Mucosa of stomach (tissue), 1 donor: ENCODE results near the gene SLAMF8.

ENCODE experiments used
- H3K27me3 ChIP-seq: one replicate; pipeline ENCODE4 v1.7.0; 2013; ENCODE audit warnings: mild to moderate bottlenecking, low read length; ENCODE audit not compliant: control insufficient read depth, insufficient read depth
- H3K36me3 ChIP-seq: one replicate; pipeline ENCODE4 v1.7.0; 2013; ENCODE audit warnings: low read length; ENCODE audit not compliant: control insufficient read depth, insufficient read depth
- H3K4me1 ChIP-seq: one replicate; pipeline ENCODE4 v1.7.0; 2013; ENCODE audit warnings: mild to moderate bottlenecking, low read length; ENCODE audit not compliant: control insufficient read depth, insufficient read depth
- H3K4me3 ChIP-seq: one replicate; pipeline ENCODE4 v1.7.0; 2013; ENCODE audit warnings: low read length
- H3K9ac ChIP-seq: one replicate; pipeline ENCODE4 v1.7.0; 2013; ENCODE audit warnings: mild to moderate bottlenecking, low read length, moderate library complexity
- H3K9me3 ChIP-seq: one replicate; pipeline ENCODE4 v1.7.0; 2013; ENCODE audit warnings: mild to moderate bottlenecking, low read length, moderate library complexity; ENCODE audit not compliant: control insufficient read depth
- donor health status: Pancreatic carcinoma.

The SLAMF8 gene

DNA sequence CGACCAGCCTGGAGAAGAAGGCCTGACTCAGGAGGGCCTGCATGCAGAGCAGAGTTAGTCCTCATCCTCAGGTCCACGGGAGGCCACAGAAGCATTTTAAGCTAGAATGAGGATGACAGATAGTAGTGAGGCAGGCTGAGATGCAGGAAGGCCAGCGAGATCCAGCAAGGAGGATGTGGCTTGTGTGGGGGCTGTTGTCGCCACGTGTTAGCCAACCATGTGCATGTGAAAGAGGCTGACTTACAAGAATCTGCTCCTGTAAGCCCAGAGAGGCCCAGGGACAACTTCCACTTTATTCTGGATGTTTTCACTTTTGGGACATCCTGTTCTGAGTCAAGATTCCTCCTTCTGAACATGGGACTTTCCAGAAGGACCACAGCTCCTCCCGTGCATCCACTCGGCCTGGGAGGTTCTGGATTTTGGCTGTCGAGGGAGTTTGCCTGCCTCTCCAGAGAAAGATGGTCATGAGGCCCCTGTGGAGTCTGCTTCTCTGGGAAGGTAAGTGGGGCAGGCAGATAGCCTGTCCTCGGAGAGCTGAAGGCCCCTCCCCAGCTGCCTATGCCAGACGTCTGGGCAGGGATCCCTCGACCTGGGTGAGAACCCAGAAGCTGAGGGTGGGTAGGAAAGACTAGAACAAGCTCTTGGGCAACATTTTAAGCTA, at the start of gene SLAMF8:
Gene SLAMF8, plus strand, starts transcription at position 433 of the 661 bp plus-strand sequence. Its CDS starts 26 bp downstream, at position 459.
- Histone ChIP-seq H3K4me3 (no peak within 1 kb of the TSS), H3K36me3 (no peaks in the 10 kb centered on the region), H3K4me1 (no peaks in the 10 kb centered on the region), H3K9ac (no peak within 1 kb of the TSS), H3K27me3 (peaks cover 10% of the 10 kb centered on the region), H3K9me3 (no peaks in the 10 kb centered on the region)

DNA sequence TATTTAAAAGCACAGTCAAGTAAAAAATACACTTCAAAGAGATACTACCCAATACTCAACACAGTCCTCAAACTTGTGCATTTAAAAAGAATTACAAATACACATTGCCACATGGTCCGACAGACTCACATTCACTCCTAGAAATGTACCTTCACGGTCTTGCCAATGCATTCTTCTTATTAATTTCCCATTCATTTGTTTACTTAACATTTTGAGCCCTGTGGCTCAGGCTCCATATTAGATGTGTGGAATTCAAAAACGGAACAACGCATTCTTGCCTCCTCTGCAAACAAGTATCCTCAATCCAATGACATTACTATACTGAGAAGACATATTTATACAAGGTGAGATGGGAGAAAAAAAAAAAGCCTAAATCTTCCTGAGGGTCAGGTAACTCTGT, 48.4 kb upstream of the SLAMF8 start:
- no peak overlapping the region for H3K4me3 ChIP-seq
- no peaks in the 10 kb centered on the region for H3K27me3 ChIP-seq
- H3K36me3 ChIP-seq: no peaks in the 10 kb centered on the region
- H3K9me3 ChIP-seq: no peaks in the 10 kb centered on the region
- no peak overlapping the region for H3K9ac ChIP-seq
- H3K4me1 ChIP-seq: peaks cover 12% of the 10 kb centered on the region

DNA sequence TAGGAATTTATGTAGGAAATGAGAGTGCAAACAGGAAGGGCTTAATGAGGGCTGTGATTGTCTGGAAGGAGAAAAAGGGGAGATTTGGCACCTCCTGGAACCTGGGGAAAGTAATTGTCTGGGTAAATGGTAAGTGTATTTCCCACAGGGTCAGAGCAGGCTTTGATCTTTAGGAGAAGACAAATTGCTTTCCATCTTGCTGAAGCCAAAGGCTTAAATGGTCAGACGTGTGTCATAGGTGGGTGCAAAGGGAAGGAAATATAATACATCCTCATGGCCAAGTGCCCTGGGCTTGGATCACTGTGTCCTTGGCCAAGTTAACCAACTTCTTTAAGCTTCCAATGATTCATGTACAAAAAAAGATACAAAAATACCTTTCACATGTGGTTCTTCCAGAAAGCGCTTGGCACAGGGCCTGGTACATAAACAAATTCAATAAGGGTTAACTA, 47.2 kb upstream of the SLAMF8 start:
- Histone ChIP-seq H3K9ac (no peak overlapping the region), H3K36me3 (no peaks in the 10 kb centered on the region), H3K4me1 (peaks cover 12% of the 10 kb centered on the region), H3K4me3 (no peak overlapping the region), H3K27me3 (no peaks in the 10 kb centered on the region), H3K9me3 (no peaks in the 10 kb centered on the region)

DNA sequence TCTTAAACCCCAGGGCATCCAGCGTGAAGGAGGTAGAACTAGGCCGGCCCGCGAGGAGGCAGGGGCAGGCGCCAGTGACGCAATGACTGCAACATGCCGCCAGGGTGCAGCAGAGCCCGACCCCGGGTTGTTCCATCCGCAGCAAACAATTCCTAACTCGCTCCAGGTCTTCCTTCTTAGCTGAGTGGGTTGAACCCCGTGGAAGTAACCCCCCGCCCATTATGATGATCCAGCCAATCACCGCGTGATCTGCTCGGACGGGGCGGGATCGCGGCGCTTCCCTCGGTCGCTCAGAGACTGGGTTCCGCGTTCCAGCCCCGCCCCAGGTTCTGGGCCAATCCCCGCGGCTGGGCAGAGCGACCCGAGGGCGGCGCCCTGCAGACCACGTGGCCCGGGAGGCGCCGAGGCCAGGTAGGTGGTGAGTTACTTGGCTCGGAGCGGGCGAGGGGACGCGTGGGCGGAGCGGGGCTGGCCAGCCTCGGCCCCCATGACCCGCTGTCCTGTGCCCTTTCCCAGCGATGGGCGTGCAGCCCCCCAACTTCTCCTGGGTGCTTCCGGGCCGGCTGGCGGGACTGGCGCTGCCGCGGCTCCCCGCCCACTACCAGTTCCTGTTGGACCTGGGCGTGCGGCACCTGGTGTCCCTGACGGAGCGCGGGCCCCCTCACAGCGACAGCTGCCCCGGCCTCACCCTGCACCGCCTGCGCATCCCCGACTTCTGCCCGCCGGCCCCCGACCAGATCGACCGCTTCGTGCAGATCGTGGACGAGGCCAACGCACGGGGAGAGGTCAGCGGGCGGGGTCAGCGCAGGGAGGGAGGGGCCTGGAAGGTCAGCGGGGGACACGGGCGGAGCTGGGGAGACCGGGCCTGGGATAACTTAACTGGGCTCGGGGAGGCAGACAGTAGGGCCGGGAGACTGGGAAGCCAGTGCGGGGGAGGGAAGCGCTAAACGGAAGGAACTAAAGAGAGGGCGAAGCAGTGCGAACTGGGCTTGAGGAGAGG, 45.8 kb upstream of the SLAMF8 start, which contains the start of gene DUSP23:
Gene DUSP23, plus strand, starts transcription at position 380 of the 1,000 bp plus-strand sequence. Its CDS starts 139 bp downstream, at position 519.
- Histone ChIP-seq H3K36me3 (no peaks in the 10 kb centered on the region), H3K4me1 (peaks cover 12% of the 10 kb centered on the region), H3K9me3 (no peaks in the 10 kb centered on the region), H3K27me3 (no peaks in the 10 kb centered on the region), H3K9ac (peak within 1 kb of the TSS; percentile 60), H3K4me3 (peak within 1 kb of the TSS; percentile 37)

DNA sequence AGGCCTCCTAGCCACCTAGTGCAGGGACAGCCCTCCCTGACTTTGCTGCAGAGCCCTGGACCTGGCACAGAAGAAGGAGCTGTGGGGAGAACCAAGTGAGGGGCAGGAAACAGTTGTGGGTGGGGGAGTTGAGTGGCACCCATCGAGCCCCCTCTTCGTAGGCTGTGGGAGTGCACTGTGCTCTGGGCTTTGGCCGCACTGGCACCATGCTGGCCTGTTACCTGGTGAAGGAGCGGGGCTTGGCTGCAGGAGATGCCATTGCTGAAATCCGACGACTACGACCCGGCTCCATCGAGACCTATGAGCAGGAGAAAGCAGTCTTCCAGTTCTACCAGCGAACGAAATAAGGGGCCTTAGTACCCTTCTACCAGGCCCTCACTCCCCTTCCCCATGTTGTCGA, 44.7 kb upstream of the SLAMF8 start:
- no peaks in the 10 kb centered on the region for H3K36me3 ChIP-seq
- H3K4me3 ChIP-seq: peak overlapping the region; percentile 37
- peaks cover 12% of the 10 kb centered on the region for H3K4me1 ChIP-seq
- no peaks in the 10 kb centered on the region for H3K27me3 ChIP-seq
- H3K9me3 ChIP-seq: no peaks in the 10 kb centered on the region
- H3K9ac ChIP-seq: no peak overlapping the region

DNA sequence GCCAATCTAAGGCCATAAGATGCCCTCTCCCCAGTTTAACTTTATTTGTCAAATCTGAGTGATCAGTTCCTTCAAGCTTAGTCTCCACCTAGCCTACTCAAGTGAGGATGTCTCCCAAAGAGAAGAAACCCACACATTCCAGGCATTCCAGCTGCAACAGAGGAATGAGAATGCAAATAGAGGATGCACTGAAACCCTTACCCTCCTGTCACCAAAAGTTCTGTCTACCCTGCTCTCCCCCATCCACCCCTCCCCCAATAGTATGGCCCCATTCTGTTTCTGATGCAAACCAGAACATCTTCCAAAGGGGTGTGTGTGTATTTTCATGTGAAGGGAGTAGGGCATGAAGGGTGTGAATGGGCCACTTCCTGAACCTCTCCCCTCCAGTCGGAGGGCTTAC, 42.9 kb upstream of the SLAMF8 start:
- Histone ChIP-seq H3K4me3 (no peak overlapping the region), H3K27me3 (no peaks in the 10 kb centered on the region), H3K36me3 (no peaks in the 10 kb centered on the region), H3K9me3 (no peaks in the 10 kb centered on the region), H3K9ac (no peak overlapping the region), H3K4me1 (peaks cover 12% of the 10 kb centered on the region)

DNA sequence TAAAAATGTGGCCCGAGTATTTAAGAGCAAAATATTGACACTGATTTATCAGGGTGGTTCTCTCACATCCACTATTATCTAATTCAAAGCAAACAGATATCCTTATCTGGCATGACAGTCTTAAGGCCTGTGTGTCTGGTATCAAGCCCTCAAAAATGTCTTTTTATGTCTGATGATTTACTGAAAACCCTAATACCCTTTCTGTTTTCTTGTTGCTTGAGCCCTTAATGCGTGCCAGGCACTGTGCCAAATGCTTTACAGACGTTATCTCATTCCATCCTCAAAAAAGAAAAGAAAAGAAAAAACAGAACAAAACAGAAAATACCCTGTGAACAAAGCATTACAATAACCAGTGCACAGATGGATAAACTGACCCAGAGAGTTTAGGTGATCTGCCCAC, 40.2 kb upstream of the SLAMF8 start:
- no peak overlapping the region for H3K4me3 ChIP-seq
- H3K27me3 ChIP-seq: no peaks in the 10 kb centered on the region
- H3K4me1 ChIP-seq: peaks cover 6% of the 10 kb centered on the region
- no peak overlapping the region for H3K9ac ChIP-seq
- H3K9me3 ChIP-seq: no peaks in the 10 kb centered on the region
- no peaks in the 10 kb centered on the region for H3K36me3 ChIP-seq

DNA sequence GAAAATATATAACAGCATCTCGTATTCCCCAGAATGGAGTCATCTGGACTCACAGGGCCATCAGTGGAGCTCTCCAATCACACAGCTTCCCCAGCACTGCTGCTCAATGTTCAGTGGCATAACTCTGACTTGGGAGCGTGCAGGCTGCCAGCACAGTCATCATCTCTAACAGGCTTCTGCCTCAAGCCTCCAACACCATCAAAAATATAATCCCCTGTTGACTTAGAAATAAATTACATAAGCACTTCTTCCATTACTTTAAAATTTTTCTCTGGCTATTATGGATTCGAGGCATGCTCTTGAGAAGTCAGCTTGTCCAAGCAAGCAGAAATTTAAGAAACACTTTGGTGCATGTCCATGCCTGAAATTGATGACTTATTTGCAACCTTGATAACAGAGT, 39.7 kb upstream of the SLAMF8 start:
- Histone ChIP-seq H3K9me3 (no peaks in the 10 kb centered on the region), H3K4me1 (peaks cover 1% of the 10 kb centered on the region), H3K4me3 (no peak overlapping the region), H3K27me3 (no peaks in the 10 kb centered on the region), H3K36me3 (no peaks in the 10 kb centered on the region), H3K9ac (no peak overlapping the region)

DNA sequence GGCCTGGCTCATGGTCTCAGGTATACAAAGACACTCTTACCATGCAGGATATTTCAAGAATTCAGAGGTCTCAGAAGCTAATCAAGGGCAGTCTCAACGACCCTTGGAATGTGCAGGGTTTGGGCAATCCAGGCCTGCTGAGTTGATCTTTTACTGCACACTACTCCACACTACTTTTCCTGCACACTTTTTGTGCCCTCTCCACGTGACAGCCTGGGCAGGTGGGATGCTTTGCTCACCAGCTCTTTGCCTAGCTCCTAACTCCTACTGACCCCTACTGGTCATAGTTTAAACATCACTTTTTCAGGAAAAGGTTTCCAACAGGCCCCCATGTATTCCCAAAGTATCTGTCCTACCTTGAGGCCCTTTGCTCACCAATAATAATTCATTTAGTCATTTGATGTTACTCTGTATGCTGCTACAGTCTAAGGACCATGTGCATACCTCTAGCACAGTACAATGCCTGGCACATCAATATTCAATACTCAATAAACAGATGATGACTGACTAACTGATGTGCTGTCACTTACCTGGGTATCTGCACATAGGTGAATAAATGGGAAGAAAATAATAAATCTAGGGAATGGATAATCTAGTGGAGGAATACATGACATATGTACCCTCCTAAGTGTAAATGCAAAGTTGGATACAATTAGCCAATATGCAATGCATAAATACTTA, 36.3 kb upstream of the SLAMF8 start:
- H3K27me3 ChIP-seq: no peaks in the 10 kb centered on the region
- no peaks in the 10 kb centered on the region for H3K4me1 ChIP-seq
- no peaks in the 10 kb centered on the region for H3K36me3 ChIP-seq
- no peak overlapping the region for H3K9ac ChIP-seq
- H3K4me3 ChIP-seq: no peak overlapping the region
- H3K9me3 ChIP-seq: no peaks in the 10 kb centered on the region

DNA sequence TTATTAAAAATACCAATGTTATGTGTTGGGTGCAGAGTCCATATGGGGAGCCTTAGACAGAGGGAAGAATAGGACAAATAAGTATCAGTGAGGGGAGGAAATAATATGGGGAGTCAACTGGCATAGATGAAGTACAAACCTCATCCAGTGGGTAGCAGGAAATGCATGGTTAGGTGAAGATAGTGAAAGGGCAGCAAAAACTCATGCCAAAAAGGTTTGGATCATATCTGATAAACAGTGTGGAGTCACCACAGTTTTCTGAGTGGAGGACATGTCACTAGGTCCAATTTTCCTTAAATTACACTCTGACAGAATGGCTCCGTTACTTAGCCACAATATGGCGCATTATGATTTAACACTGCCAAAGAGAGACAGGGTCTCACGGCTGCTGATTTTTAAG, 35.6 kb upstream of the SLAMF8 start:
- H3K4me3 ChIP-seq: no peak overlapping the region
- no peak overlapping the region for H3K9ac ChIP-seq
- H3K27me3 ChIP-seq: no peaks in the 10 kb centered on the region
- H3K36me3 ChIP-seq: no peaks in the 10 kb centered on the region
- no peaks in the 10 kb centered on the region for H3K4me1 ChIP-seq
- H3K9me3 ChIP-seq: no peaks in the 10 kb centered on the region

DNA sequence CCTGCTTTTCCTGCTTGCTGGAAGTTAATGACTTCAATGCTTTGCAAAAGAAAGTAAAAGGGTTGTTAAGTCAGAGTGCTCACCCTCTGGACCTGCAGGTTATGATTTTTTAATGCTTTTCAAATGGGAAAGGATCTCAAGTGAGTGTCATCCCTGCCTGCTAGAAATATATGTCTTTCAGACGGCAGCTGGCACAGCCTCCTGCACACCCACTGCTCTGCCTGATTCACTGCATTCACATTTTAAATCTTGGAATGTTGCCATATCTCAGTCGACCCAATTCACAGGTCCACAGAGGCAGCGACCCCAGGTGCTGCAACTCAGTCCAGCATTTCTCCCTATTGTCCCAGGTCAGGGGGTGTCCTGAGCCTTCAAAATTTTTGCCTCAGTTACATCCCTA, 35.2 kb upstream of the SLAMF8 start:
- Histone ChIP-seq H3K4me1 (no peaks in the 10 kb centered on the region), H3K9ac (no peak overlapping the region), H3K36me3 (no peaks in the 10 kb centered on the region), H3K4me3 (no peak overlapping the region), H3K9me3 (no peaks in the 10 kb centered on the region), H3K27me3 (no peaks in the 10 kb centered on the region)

DNA sequence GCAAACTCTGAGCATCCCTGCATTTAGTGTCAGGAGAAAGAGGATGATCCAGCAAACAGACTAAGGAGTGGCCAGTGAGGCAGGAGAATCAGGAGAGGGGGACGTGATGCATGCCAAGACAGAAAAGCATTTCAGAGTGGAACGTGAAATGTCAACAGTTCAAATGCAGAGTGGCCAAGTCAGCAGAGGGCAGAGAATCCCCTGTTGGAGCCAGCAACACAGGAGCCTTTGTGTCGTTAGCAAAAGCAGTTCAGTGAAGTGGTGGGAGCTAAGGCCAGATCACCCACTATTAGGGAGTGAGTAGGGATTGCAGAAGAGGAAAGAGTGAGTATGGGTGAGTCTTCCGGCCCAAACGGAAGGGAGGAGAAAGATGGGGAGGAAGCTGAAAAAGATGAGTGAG, 31.1 kb upstream of the SLAMF8 start:
- no peak overlapping the region for H3K9ac ChIP-seq
- H3K4me1 ChIP-seq: peaks cover 5% of the 10 kb centered on the region
- no peaks in the 10 kb centered on the region for H3K9me3 ChIP-seq
- H3K27me3 ChIP-seq: peaks cover 9% of the 10 kb centered on the region
- H3K36me3 ChIP-seq: no peaks in the 10 kb centered on the region
- no peak overlapping the region for H3K4me3 ChIP-seq
